Eye (tissue), 1 donor: ENCODE measurements around the gene MYO5A.
A peak's percentile ranks its signal among the peaks of the same experiment; 100 is the strongest.
"Not testable (repeated sequence)": the region's sequence is repeated elsewhere in the genome, so short reads cannot be mapped to it uniquely, and the experiment has no call there.

Experiments used
- DNase-seq: peaks from one replicate; pipeline ENCODE4 v3.0.0-alpha.2; 2015

Gene MYO5A

DNA sequence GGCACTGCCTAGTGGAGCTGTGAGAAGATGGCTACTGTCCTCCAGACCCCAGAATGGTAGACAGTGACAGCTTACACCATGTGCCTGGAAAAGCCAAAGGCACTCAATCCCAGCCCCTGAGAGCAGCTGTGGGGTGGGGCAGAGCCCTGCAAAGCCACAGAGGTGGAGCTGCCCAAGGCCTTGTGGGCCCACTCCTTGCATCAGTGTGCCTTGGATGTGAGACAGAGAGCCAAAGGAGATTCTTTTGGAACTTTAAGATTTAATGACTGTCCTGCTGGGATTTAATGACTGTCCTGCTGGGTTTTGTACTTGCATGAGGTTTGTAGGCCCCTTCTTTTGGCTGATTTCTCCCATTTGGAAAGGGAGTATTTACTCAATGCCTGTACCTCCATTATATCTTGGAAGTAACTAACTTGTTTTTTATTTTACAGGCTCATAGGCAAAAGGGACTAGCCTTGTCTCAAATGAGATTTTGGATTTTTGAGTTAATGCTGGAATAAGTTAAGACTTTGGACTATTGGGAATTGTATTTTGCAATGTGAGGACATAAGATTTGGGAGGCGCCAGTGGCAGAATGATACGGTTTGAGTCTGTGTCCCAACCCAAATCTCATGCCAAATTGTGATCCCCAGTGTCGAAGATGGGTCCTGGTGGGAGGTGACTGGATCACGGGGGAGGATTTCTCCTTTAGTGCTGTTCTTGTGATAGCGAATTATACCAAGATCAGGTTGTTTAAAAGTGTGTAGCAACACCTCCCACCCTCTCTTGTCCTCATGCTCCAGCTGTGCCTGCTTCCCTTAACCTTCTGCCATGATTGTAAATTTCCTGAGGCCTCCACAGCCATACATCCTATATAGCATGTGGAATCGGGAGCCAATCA, 80.4 kb downstream of the MYO5A start:
- DNase-seq = no peak

- DNase-seq = no peak
These were observed 82.7 kb downstream of the MYO5A start for GRCh38 chr15:52445954-52446353.

- no peak for DNase-seq
These were observed 83.1 kb downstream of the MYO5A start for GRCh38 chr15:52445553-52445952.

DNA sequence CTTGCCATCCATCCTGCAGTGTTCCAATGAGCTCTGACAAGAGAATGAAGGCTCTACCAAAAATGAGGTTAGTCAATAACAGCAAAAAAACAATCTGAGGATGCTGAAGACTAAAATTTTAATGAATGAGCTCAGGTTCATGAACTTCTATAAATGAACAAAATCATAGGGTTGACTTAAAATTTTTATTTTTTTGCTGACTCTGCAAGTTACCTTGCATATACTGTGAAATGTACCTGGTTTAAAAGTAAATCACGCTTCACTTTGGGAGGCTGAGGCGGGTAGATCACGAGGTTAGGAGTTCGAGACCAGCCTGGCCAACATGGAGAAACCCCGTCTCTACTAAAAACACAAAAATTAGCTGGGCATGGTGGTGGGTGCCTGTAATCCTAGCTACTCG, 85.5 kb downstream of the MYO5A start:
- DNase-seq = not testable (repeated sequence)

DNA sequence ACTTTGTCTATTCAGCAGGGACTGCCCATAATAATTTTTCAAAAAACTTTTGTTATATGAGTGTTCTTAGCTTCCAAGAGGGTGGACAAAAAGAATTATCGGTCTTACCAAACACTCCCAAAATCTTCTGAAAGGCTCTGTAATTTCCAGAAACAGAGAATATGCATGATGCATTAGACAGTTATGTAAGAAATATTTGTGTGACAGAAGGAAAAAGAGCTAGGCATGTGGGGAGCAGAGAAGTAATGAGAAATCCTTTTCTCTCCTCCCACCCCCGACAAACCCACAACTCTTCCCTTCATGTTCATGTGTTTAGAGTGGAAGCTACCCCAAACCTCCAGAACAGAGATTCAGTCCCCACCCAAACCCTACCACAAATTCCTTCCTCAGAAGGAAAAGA, 86.8 kb downstream of the MYO5A start:
- DNase-seq = no peak

- DNase-seq = no peak
These were observed 87.7 kb downstream of the MYO5A start for GRCh38 chr15:52440946-52441345.

DNA sequence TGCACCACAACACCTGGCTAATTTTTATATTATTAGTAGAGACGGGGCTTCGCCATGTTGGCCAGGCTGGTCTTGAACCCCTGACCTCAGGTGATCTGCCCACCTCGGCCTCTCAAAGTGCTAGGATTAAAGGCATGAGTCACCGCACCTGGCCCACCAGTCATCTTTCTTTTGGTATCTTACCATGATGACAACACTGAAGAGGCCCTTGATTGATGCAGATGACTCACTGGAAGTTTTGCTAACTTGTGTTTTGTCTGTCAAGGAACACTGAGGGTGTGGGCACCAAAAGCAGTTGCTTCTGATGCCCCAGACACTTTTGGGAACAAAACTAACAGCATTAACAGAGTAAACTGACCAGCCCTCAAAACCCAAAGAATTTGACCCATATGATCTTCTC, 88.3 kb downstream of the MYO5A start:
- DNase-seq = no peak

DNA sequence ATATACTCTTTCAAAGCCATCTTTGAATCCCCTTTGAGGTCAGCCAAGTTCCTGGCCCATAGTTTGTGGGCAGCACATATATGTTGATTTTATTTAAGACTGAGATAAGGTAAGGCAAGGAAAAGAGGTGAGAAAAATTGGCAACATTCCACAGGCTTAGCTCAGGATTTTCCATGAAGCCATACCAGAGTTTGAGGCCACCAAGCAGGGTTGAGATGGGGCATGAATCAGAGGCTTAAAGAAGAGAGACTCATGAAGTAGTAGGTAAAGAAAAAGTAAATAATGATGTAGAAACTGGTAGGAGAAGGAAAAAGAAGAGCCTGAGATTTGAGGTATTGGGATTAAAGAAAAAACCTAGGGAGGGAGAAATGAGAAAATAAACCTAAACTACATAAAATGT, 89.2 kb downstream of the MYO5A start:
- no peak for DNase-seq

- not testable (repeated sequence) for DNase-seq
These were observed 89.6 kb downstream of the MYO5A start for GRCh38 chr15:52439042-52439441.

GRCh38 chr15:52438047-52438446, 90.6 kb downstream of the MYO5A start:
- DNase-seq = no peak

DNA sequence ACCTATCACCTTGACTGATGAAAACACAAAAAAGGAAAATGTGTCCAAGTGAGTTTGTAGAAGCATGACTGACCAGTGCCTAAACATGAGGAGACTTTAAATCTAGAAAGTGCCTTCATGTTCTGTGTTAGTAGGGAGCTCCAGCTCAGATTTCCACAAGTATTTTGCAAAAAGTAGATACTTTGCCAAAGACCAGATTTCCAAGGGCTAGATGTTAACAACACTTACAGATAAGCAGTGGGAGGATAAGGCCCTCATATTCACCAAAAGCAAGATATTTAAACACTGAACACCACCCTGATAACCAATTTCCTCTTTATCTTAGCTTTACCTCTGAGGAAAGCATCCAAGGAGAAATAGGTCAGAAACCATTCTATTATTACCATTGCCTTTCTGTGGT, 91.0 kb downstream of the MYO5A start:
- no peak for DNase-seq

GRCh38 chr15:52436981-52437380, 91.7 kb downstream of the MYO5A start:
- DNase-seq = no peak

GRCh38 chr15:52434885-52435284, 93.8 kb downstream of the MYO5A start:
- no peak for DNase-seq

DNA sequence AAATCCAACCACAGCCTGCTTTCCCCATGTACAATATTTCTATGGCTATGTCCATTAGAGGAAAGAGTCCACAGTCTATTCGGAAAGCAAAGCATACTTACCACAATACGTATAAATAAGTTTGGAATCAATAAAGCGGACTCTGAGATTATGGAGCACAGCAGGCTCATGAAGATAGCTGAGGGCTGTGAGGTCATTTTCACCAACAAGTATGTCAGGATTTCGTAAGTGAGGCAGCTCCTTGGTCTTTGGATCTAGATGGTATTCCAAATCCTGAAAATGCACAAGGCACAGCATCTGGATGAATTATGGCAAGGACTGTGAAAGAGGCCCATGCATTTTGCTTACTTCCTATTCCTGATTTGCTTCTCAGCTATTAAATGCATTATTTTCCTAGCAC, 100.4 kb downstream of the MYO5A start:
- DNase-seq = peak; percentile 2

- peak; percentile 74 for DNase-seq
These were observed 100.9 kb downstream of the MYO5A start for GRCh38 chr15:52427804-52428203.

DNA sequence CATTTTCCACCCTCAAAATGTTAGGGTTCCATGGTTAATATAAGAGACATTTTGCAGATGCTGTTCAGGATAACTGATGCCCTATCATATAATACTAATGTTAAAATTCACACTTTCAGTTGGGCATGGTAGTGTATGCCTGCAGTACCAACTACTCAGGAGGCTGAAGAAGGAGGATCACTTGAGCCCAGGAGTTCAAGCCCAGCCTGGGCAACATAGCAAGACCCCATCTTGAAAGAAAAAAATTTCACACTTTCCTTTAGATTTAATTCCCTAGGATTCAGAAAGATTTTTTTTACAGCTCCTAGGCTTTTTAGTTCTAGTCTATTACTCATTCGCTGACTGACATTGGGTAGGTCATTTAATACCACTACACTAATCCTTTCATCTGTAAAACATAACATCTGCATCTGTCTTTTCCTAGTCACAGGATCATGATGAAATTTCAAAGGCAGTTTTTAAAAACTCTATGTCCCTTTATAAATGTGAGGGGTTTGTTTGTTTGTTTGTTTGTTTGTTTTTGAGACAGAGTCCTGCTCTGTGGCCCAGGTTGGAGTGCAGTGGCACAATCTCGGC, 103.7 kb downstream of the MYO5A start:
- DNase-seq = no peak

GRCh38 chr15:52423852-52424251, 104.8 kb downstream of the MYO5A start:
- no peak for DNase-seq

DNA sequence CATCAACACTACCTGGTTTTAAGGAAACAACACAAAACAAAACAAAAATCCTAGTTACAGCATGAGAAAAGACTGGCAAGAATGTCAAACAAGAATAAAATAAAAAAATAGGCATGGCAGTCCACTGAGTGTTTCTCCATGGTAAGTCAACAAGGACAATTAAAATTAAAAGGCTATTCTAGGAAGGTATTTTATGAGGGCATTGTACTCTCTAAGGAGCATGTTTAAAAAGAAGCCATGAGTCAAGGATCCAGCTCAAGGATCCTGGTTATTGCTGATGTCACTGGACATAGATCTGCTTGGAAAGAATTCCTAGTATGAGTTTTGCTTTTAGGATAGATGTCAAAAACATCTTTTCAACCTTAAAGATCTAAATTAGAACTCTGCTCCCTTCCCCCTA, 106.7 kb downstream of the MYO5A start:
- no peak for DNase-seq

GRCh38 chr15:52421029-52421428, 107.7 kb downstream of the MYO5A start:
- no peak for DNase-seq

- DNase-seq = no peak
These were observed 109.2 kb downstream of the MYO5A start for GRCh38 chr15:52419494-52419893.

- DNase-seq = no peak
These were observed 110.7 kb downstream of the MYO5A start for GRCh38 chr15:52417957-52418356.

DNA sequence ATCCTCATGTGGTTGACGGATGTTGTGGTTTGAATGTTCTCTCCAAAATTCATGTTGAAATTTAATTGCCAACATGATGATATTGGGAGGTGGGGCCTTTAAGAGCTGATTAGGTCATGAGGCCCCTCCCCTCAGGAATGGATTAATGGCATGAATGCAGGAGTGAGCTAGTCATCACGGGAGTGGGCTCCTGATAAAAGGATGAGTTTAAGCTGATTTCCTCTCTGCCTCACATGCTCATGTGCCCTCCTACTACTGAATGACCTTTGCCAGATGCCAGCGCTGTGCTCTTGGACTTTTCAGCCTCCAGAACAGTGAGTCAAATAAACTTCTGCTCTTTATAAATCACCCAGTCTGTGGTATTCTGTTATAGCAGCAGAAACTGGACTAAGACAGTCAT, 111.2 kb downstream of the MYO5A start:
- no peak for DNase-seq

DNA sequence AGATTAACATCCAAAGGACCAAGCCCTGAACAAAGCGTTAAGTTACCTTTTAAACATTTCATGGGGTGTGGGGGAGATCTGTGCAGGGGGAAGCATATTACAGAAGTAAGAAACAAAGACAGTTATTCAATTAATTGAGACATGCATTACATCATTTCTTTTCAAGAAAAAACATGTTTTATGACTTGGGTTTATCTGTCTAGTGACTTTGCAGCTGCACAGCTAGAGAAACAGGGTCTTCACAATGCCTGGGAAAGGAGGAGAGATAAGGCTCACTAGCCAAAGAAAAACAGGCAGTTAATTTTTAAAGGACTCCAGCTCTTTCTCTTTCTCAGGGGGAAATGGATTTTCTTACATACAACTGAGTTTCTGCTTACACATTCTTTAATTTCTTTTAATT, 112.1 kb downstream of the MYO5A start:
- not testable (repeated sequence) for DNase-seq

DNA sequence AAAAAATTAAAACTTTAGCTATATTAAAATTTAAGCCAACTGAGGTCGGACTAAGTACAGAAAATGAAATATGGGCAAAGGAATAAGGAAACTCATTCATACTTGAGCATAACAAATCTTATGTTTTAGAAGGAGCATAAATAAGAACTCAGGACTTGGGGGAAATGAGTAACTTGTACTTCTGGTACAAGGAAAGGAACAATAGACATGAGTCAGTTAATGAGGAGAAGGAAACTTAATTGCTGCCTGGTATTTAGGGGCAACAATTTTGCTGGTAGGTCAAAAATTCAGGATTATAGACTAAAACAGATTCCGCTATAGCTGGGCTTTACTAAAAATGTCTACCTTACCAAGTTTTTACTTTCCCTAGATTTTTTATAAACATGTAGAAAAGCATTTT, 113.1 kb downstream of the MYO5A start:
- DNase-seq = no peak

DNA sequence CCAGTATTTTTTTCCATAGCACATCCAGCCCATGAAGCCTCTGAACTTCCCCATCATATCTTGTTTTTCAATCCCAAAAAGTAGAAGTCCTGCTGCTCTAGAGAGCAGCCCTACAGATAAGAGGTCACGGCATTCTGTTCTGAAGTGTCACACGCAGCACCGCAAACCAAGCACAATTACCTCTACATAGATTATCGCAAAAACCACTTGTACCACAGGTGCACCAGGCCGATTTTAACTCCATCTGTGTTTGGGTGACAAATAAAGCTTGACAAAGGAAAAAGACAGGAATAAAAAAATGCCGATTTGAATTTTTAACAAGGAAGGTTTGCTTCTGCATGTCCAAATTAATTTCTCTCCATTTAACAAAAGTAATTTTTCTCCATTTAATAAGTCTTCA, 113.7 kb downstream of the MYO5A start:
- no peak for DNase-seq
